Stimulated activated CD4-positive, alpha-beta T cell treated with anti-CD3 and anti-CD28 coated beads, TNF-alpha, amount 100 ng/mL, for 24 hours (primary cell): Measurements from ENCODE around the gene MIA2.
"Not testable (repeated sequence)": the region's sequence is repeated elsewhere in the genome, so short reads cannot be mapped to it uniquely, and the experiment has no call there.

Experiments used
- DNase-seq, 3 experiments: peaks; one replicate each; pipeline ENCODE4 v3.0.0-alpha.2; 2020; ENCODE audit warnings: low read depth in 3 of 3

MIA2 gene

GRCh38 chr14:39229601-39230110 lies 4.1 kb upstream of the MIA2 start:
- no peak for DNase-seq

- DNase-seq: peak in 1 of 3 experiments; percentile 5
Measured at GRCh38 chr14:39230416-39231035, 3.2 kb upstream of the MIA2 start.

- not testable (repeated sequence) for DNase-seq
Measured at GRCh38 chr14:39231751-39232553, 1.8 kb upstream of the MIA2 start.

GRCh38 chr14:39232554-39233415 lies 930 bp upstream of the MIA2 start:
- DNase-seq: no peak

GRCh38 chr14:39234986-39235385 lies 1.3 kb downstream of the MIA2 start:
- not testable (repeated sequence) for DNase-seq

GRCh38 chr14:39235466-39235865 lies 1.8 kb downstream of the MIA2 start:
- not testable (repeated sequence) for DNase-seq

GRCh38 chr14:39240769-39241168 lies 7.1 kb downstream of the MIA2 start:
- no peak for DNase-seq

GRCh38 chr14:39241637-39242036 lies 7.9 kb downstream of the MIA2 start:
- no peak for DNase-seq

GRCh38 chr14:39243831-39244230 lies 10.1 kb downstream of the MIA2 start:
- no peak for DNase-seq

GRCh38 chr14:39246618-39247017 lies 12.9 kb downstream of the MIA2 start:
- DNase-seq: no peak

GRCh38 chr14:39247256-39247655 lies 13.5 kb downstream of the MIA2 start:
- no peak for DNase-seq

- DNase-seq: no peak
Measured at GRCh38 chr14:39251547-39251946, 17.8 kb downstream of the MIA2 start.

- not testable (repeated sequence) for DNase-seq
Measured at GRCh38 chr14:39257388-39257787, 23.7 kb downstream of the MIA2 start.

- no peak for DNase-seq
Measured at GRCh38 chr14:39258782-39259545, 25.2 kb downstream of the MIA2 start.

GRCh38 chr14:39260161-39260560 lies 26.4 kb downstream of the MIA2 start:
- not testable (repeated sequence) for DNase-seq

- DNase-seq: not testable (repeated sequence)
Measured at GRCh38 chr14:39262214-39262613, 28.5 kb downstream of the MIA2 start.

GRCh38 chr14:39264057-39264456 lies 30.3 kb downstream of the MIA2 start:
- DNase-seq: no peak

- DNase-seq: no peak
Measured at GRCh38 chr14:39264558-39264957, 30.8 kb downstream of the MIA2 start.

GRCh38 chr14:39265033-39265432 lies 31.3 kb downstream of the MIA2 start:
- DNase-seq: no peak

GRCh38 chr14:39265806-39266524 lies 32.2 kb downstream of the MIA2 start:
- DNase-seq: no peak

- peak in 1 of 3 experiments; percentile 5 for DNase-seq
Measured at GRCh38 chr14:39266525-39266870, 32.8 kb downstream of the MIA2 start.
